Lower lobe of right lung (tissue), 2 donors: ENCODE results near the gene NFKB1. TPM values are rescaled to one million over a fixed set of nuclear protein-coding genes. Genes with fewer than 3 reads are reported as not detected.

Source experiments
- ATAC-seq, 2 donors: fragments of 200-7000 bp; cut with Tn5 transposase; one replicate each; pipeline ENCODE4 v1.9.1; 2020 to 2022; ENCODE audit warnings: mild to moderate bottlenecking in 2 of 2, moderate library complexity in 2 of 2
- DNase-seq: peaks from one replicate; pipeline ENCODE4 v3.0.0-alpha.2; 2020
- H3K27ac ChIP-seq: fragments of 200-600 bp; one replicate; pipeline ENCODE4 v1.8.0; 2022
- H3K27me3 ChIP-seq: fragments of 200-600 bp; one replicate; pipeline ENCODE4 v1.8.0; 2022; ENCODE audit warnings: low read depth
- H3K36me3 ChIP-seq: fragments of 200-600 bp; one replicate; pipeline ENCODE4 v1.8.0; 2022; ENCODE audit warnings: mild to moderate bottlenecking
- H3K4me1 ChIP-seq: fragments of 200-600 bp; one replicate; pipeline ENCODE4 v1.8.0; 2022
- H3K4me3 ChIP-seq: fragments of 200-600 bp; one replicate; pipeline ENCODE4 v1.8.0; 2022; ENCODE audit warnings: mild to moderate bottlenecking
- H3K9me3 ChIP-seq: fragments of 200-600 bp; one replicate; pipeline ENCODE4 v1.8.0; 2022
- intact Hi-C: fragments of 100-400 bp; cut with DNase I; formaldehyde crosslinking; loops from one replicate; pipeline ENCODE4 v1.11.0; 2022
- total RNA-seq: library from RNA; stranded (reverse); fragmentation: NEBNext Ultra II Directional; extraction: Animal tissue kit (Norgen Biotek cat#: 25700); gene quantifications from one replicate; pipeline ENCODE4 v1.2.1, GENCODE V29; 2021
- TF ChIP-seq, protein P1 (sequence below): fragments of 200-600 bp; IDR thresholded peaks from one replicate; pipeline ENCODE4 v1.8.0; 2022; ENCODE audit warnings: antibody characterized with exemption, mild to moderate bottlenecking
- donor health status: DM: no; HTN: yes; CAD: no; lungs with severe emphysema.

NFKB1 gene
- total RNA-seq, 1 donor from 2014 or later = 48.9 TPM

DNA sequence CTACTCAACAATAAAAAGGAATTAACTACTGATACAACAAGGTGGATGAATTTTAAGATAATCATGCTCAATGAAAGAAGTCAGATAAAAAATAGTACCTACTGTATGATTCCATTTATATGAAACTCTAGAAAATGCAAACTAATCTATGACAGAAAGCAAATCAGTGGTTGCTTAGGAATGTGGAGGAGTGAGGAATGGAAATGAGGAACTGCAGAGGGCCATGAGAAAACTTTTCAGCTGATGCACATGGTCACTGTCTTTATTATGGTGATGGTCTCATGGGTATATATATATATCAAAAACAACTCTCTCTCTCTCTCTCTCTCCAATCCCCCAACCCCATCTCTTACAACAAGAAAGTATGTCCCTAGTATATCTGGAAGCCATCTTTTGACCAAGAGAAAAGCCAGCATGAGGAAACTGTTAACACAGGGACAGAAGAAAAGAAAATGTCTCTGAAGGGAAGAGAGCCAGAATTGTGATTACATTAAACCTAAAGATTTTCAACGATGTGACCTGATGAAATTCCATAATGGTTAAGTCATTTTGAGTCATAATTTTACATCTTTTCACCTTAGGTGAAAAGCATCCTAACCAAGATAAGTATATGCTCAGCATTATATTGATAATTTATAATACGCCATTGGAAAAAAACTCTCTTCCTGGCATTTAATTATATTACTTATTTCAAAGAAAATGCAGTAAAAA, 8.5 kb upstream of the NFKB1 start:
- intact Hi-C loops = no loop called here
- Histone ChIP-seq H3K36me3 (no peaks in the 10 kb centered on the region), H3K9me3 (no peaks in the 10 kb centered on the region), H3K27me3 (no peaks in the 10 kb centered on the region), H3K27ac (no peak overlapping the region), H3K4me1 (peaks cover 8% of the 10 kb centered on the region), H3K4me3 (no peak overlapping the region)
- DNase-seq = no peak
- ATAC-seq = no peak
- TF ChIP-seq, protein P1, sequence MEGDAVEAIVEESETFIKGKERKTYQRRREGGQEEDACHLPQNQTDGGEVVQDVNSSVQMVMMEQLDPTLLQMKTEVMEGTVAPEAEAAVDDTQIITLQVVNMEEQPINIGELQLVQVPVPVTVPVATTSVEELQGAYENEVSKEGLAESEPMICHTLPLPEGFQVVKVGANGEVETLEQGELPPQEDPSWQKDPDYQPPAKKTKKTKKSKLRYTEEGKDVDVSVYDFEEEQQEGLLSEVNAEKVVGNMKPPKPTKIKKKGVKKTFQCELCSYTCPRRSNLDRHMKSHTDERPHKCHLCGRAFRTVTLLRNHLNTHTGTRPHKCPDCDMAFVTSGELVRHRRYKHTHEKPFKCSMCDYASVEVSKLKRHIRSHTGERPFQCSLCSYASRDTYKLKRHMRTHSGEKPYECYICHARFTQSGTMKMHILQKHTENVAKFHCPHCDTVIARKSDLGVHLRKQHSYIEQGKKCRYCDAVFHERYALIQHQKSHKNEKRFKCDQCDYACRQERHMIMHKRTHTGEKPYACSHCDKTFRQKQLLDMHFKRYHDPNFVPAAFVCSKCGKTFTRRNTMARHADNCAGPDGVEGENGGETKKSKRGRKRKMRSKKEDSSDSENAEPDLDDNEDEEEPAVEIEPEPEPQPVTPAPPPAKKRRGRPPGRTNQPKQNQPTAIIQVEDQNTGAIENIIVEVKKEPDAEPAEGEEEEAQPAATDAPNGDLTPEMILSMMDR = no peak

DNA sequence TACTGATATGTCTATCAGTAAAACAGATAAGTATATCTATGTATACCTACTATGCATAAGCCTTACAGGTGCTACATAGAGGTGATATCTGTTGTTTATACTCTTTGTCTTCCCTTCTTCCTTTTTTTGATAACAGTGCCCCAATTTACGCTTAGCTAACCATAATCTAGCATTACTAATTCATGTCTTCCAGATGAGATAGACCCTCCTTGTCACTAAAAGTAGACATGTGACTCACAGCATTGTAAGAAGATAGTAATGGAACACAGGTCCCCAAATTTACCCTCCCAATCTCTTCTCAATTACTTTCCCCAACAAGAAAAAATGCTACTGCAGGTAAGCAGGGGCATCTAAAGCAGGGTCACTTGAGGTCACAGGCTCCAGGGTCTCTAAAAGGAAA, 7.9 kb upstream of the NFKB1 start:
- no peak overlapping the region for H3K4me3 ChIP-seq
- DNase-seq = no peak
- peaks cover 8% of the 10 kb centered on the region for H3K4me1 ChIP-seq
- ATAC-seq = no peak
- no peaks in the 10 kb centered on the region for H3K27me3 ChIP-seq
- peak overlapping the region; percentile 18 for H3K27ac ChIP-seq
- no peaks in the 10 kb centered on the region for H3K36me3 ChIP-seq
- TF ChIP-seq, protein P1 = no peak
- intact Hi-C loops = no loop called here
- H3K9me3 ChIP-seq = no peaks in the 10 kb centered on the region

DNA sequence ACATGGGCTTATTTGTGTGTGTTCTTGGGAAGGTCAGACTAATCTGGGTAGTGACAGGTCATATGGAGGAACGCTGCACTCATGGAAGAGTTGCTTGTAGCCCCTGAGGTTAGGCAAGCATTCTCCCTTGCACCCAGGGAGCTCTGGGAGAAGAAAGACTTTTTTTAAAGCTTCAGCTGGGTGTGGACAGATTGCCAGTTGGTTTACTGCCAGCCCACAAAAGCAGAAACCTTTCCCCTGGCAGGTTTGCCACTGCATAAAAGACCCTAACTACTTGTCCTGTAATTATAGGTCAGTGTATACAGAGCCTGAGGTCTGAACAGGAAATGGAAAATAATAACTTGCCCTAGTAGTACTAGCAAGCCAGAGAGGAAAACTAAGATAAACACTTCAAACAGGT, 7.4 kb upstream of the NFKB1 start:
- DNase-seq (no peak), ATAC-seq (peak; percentile 73 to 74)
- no peaks in the 10 kb centered on the region for H3K27me3 ChIP-seq
- H3K4me3 ChIP-seq = no peak overlapping the region
- H3K9me3 ChIP-seq = no peaks in the 10 kb centered on the region
- no peaks in the 10 kb centered on the region for H3K36me3 ChIP-seq
- H3K4me1 ChIP-seq = peaks cover 8% of the 10 kb centered on the region
- H3K27ac ChIP-seq = peak overlapping the region; percentile 18
- intact Hi-C loops = no loop called here
- TF ChIP-seq, protein P1 = no peak

DNA sequence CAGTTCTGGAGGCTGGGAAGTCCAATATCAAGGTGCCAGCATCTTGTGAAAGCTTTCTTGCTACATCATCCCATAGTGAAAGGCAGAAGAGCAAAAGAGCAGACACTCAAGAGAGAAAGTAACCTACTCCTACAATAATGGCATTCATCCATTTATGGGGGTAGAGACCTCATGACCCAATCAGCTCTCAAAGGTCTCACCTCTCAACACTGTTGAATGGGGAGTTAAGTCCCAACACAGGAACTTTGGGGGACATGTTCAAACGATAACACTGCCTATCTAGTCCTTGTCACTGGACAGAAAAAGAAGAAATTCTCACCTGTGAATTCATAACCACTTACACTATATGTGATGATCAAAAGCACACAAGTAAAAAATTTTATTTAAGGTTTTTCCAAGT, 6.6 kb upstream of the NFKB1 start:
- DNase-seq (no peak), ATAC-seq (no peak)
- intact Hi-C loops = no loop called here
- H3K27me3 ChIP-seq = no peaks in the 10 kb centered on the region
- H3K36me3 ChIP-seq = no peaks in the 10 kb centered on the region
- no peaks in the 10 kb centered on the region for H3K9me3 ChIP-seq
- H3K4me1 ChIP-seq = peaks cover 8% of the 10 kb centered on the region
- TF ChIP-seq, protein P1 = no peak
- H3K4me3 ChIP-seq = no peak overlapping the region
- H3K27ac ChIP-seq = no peak overlapping the region

DNA sequence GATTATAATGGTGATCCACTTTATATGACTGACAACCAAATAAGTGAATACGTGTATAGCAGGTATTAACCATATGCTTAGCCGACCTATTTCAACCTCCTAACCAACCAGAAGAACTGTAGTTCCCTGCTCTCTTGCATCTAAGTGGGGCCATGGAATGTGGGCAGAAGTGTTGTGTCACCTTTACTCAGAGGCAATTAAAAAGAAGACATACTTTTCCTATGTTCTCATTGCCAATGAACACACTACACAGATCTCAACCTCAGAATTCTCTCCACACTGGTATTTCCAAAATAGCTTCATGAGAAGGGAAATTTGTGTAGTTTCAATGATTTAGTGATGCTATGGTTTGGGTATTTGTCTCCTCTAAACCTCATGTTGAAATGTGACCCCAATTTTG, 3.2 kb upstream of the NFKB1 start:
- ATAC-seq (no peak), DNase-seq (no peak)
- no peaks in the 10 kb centered on the region for H3K36me3 ChIP-seq
- H3K27me3 ChIP-seq = no peaks in the 10 kb centered on the region
- no peaks in the 10 kb centered on the region for H3K9me3 ChIP-seq
- H3K4me3 ChIP-seq = no peak overlapping the region
- H3K27ac ChIP-seq = no peak overlapping the region
- intact Hi-C loops = no loop called here
- peaks cover 21% of the 10 kb centered on the region for H3K4me1 ChIP-seq
- TF ChIP-seq, protein P1 = no peak
